HepG2 (cell line): Measurements from ENCODE around the gene BLOC1S1. TPM values are rescaled to one million over a fixed set of nuclear protein-coding genes. Genes with fewer than 3 reads are reported as not detected.

Source experiments
- ADNP ChIP-seq: sonication (generic); formaldehyde crosslinking; IDR thresholded peaks from 2 replicates; pipeline ENCODE4 v1.4.0; 2020; ENCODE audit warnings: missing genetic modification reagents
- ARNT2 ChIP-seq: sonication (generic); formaldehyde crosslinking; IDR thresholded peaks from 2 replicates; pipeline ENCODE4 v1.8.0; 2022; ENCODE audit warnings: mild to moderate bottlenecking, low read depth, missing genetic modification reagents, moderate library complexity
- BHLHE40 ChIP-seq: IDR thresholded peaks from 2 replicates; pipeline ENCODE4 v1.6.1; 2011; ENCODE audit warnings: low read length, improper control_type of control experiment
- KDM1A ChIP-seq: IDR thresholded peaks from 2 replicates; pipeline ENCODE4 v1.6.1; 2016; ENCODE audit warnings: missing compliant biosample characterization
- MYNN ChIP-seq: sonication (generic); formaldehyde crosslinking; IDR thresholded peaks from 2 replicates; pipeline ENCODE4 v1.4.0; 2020; ENCODE audit warnings: mild to moderate bottlenecking, low read depth, missing genetic modification reagents
- NAIF1 ChIP-seq: sonication (generic); formaldehyde crosslinking; IDR thresholded peaks from 2 replicates; pipeline ENCODE4 v1.5.0; 2020; ENCODE audit warnings: mild to moderate bottlenecking, missing genetic modification reagents, borderline replicate concordance
- NFYB ChIP-seq: sonication (generic); formaldehyde crosslinking; IDR thresholded peaks from 2 replicates; pipeline ENCODE4 v1.4.0; 2020; ENCODE audit warnings: missing genetic modification reagents
- PCBP1 ChIP-seq: fragments of 200-400 bp; formaldehyde crosslinking; IDR thresholded peaks from 2 replicates; pipeline ENCODE4 v1.6.1; 2017; ENCODE audit warnings: mild to moderate bottlenecking, low read depth, low read length, borderline replicate concordance
- PHF8 ChIP-seq: sonication (generic); formaldehyde crosslinking; IDR thresholded peaks from 2 replicates; pipeline ENCODE4 v1.5.0; 2020; ENCODE audit warnings: missing genetic modification reagents
- RFXANK ChIP-seq: IDR thresholded peaks from 2 replicates; pipeline ENCODE4 v1.6.1; 2016
- SAP130 ChIP-seq: IDR thresholded peaks from 2 replicates; pipeline ENCODE4 v1.6.1; 2016; ENCODE audit warnings: low read depth
- SETDB1 ChIP-seq: sonication (generic); formaldehyde crosslinking; IDR thresholded peaks from 2 replicates; pipeline ENCODE4 v1.5.1; 2020; ENCODE audit warnings: missing genetic modification reagents, mild to moderate bottlenecking, borderline replicate concordance
- STAG1 ChIP-seq: sonication (generic); formaldehyde crosslinking; IDR thresholded peaks from 2 replicates; pipeline ENCODE4 v1.4.0; 2020; ENCODE audit warnings: missing genetic modification reagents
- TAF15 ChIP-seq: fragments of 200-400 bp; formaldehyde crosslinking; IDR thresholded peaks from one replicate; pipeline ENCODE4 v1.6.1; 2018; ENCODE audit warnings: mild to moderate bottlenecking, low read depth, low read length; ENCODE audit not compliant: poor library complexity, severe bottlenecking
- ZIK1 ChIP-seq: sonication (generic); formaldehyde crosslinking; IDR thresholded peaks from 2 replicates; pipeline ENCODE4 v1.5.0; 2020; ENCODE audit warnings: mild to moderate bottlenecking, low read depth, missing genetic modification reagents, borderline replicate concordance
- ZNF556 ChIP-seq: sonication (generic); formaldehyde crosslinking; IDR thresholded peaks from 2 replicates; pipeline ENCODE4 v1.4.0; 2020; ENCODE audit warnings: mild to moderate bottlenecking, missing genetic modification reagents, borderline replicate concordance
- ZNF772 ChIP-seq: sonication (generic); formaldehyde crosslinking; IDR thresholded peaks from 2 replicates; pipeline ENCODE4 v1.5.0; 2020; ENCODE audit warnings: mild to moderate bottlenecking, missing genetic modification reagents
- ZNF792 ChIP-seq: IDR thresholded peaks from 2 replicates; pipeline ENCODE4 v1.6.1; 2016
- ZSCAN29 ChIP-seq: sonication (generic); formaldehyde crosslinking; conservative IDR thresholded peaks from 2 replicates; pipeline ENCODE4 v1.4.0; 2020; ENCODE audit warnings: mild to moderate bottlenecking, missing genetic modification reagents
- polyA plus RNA-seq, 8 experiments: library from polyadenylated mRNA; depleted of rRNA in 3 of 8; stranded (reverse) in 7 of 8; unstranded in 1 of 8; fragments of >200 nt; fragmentation: Illumina TruSeq in 4 of 8; extraction: Trizol in 4 of 8; gene quantifications; 2 replicates each; pipeline versions ENCODE4 v1.2.1 to v1.2.3, GENCODE V29; 2011 to 2016; ENCODE audit warnings: low read depth in 4 of 8, missing spikeins in 1 of 8, mixed read lengths in 1 of 8; ENCODE audit not compliant: insufficient read depth in 1 of 8
- total RNA-seq, 5 experiments: library from RNA; depleted of rRNA; stranded (reverse); fragments of >200 nt; fragmentation: Illumina TruSeq; extraction: Trizol; gene quantifications; 2 replicates each; pipeline ENCODE4 v1.2.3, GENCODE V29; 2016; ENCODE audit warnings: low read depth in 1 of 5
- TF ChIP-seq, protein P1 (sequence below), 2 experiments: sonication (generic) in 1 of 2; formaldehyde crosslinking in 1 of 2; IDR thresholded peaks; 2 replicates each; pipeline versions ENCODE4 v1.6.1 to v1.9.0; 2014 to 2022; ENCODE audit warnings: antibody characterized with exemption in 1 of 2, borderline replicate concordance in 1 of 2, inconsistent platforms in 1 of 2, low read depth in 1 of 2, missing genetic modification reagents in 1 of 2
- TF ChIP-seq, protein P2 (sequence below): sonication (generic); formaldehyde crosslinking; IDR thresholded peaks from 2 replicates; pipeline ENCODE4 v1.4.0; 2020; ENCODE audit warnings: missing genetic modification reagents, mild to moderate bottlenecking, borderline replicate concordance
- TF ChIP-seq, protein P3 (sequence below): sonication (generic); formaldehyde crosslinking; IDR thresholded peaks from 2 replicates; pipeline ENCODE4 v1.5.0; 2020; ENCODE audit warnings: missing genetic modification reagents

Gene BLOC1S1
- total and polyA plus RNA-seq, 2 of the 13 experiments (the other 11 are each of a cell fraction or from before 2014, with no cell fraction given) = 55.1 to 95.3 TPM

DNA sequence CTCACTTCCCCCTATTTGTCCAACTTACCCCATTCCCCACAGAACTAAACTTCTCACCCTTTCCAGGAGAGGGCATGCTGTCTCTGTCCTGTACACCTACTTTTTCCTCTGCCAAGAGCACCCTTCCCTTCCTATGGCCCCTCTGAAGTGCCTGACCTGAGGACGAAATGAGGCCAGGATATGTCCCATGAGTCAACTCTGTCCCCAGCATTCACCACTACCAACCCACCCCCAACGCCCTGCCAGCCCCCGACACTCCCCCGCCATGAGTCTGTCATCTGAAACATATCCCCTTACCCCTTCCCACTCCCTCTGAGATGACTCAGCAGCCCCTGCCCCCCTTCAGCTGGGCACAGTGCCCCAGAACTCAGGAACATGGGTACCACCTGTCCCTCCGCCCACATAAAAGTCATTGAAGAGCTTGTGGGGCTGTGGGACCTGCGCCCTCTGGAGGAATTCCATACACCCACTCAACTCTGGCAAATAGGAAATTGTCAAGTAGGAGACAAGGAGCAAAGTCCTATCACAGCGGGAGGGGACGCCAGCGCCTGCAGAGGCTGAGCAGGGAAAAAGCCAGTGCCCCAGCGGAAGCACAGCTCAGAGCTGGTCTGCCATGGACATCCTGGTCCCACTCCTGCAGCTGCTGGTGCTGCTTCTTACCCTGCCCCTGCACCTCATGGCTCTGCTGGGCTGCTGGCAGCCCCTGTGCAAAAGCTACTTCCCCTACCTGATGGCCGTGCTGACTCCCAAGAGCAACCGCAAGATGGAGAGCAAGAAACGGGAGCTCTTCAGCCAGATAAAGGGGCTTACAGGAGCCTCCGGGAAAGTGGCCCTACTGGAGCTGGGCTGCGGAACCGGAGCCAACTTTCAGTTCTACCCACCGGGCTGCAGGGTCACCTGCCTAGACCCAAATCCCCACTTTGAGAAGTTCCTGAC, 34.4 kb upstream of the BLOC1S1 start (continued):
- TF ChIP-seq, protein P1, sequence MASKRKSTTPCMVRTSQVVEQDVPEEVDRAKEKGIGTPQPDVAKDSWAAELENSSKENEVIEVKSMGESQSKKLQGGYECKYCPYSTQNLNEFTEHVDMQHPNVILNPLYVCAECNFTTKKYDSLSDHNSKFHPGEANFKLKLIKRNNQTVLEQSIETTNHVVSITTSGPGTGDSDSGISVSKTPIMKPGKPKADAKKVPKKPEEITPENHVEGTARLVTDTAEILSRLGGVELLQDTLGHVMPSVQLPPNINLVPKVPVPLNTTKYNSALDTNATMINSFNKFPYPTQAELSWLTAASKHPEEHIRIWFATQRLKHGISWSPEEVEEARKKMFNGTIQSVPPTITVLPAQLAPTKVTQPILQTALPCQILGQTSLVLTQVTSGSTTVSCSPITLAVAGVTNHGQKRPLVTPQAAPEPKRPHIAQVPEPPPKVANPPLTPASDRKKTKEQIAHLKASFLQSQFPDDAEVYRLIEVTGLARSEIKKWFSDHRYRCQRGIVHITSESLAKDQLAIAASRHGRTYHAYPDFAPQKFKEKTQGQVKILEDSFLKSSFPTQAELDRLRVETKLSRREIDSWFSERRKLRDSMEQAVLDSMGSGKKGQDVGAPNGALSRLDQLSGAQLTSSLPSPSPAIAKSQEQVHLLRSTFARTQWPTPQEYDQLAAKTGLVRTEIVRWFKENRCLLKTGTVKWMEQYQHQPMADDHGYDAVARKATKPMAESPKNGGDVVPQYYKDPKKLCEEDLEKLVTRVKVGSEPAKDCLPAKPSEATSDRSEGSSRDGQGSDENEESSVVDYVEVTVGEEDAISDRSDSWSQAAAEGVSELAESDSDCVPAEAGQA (IDR thresholded peaks at IDR 0.05; ENCODE audit: low read depth) = no peak
- TF ChIP-seq, protein P1 (CRISPR knock-in tag; IDR thresholded peaks at IDR 0.05; ENCODE audit: borderline replicate concordance) = no peak
- no peak; the same call in 1 of the 2 replicates for TF ChIP-seq ZNF556 (CRISPR knock-in tag)
- no peak for TF ChIP-seq ZSCAN29
- TF ChIP-seq PCBP1 = no peak
- peak; percentile 44 for TF ChIP-seq STAG1 (CRISPR knock-in tag)
- TF ChIP-seq NAIF1 (CRISPR knock-in tag) = no peak
- peak; percentile 33; the same call in 1 of the 2 replicates for TF ChIP-seq RFXANK (CRISPR knock-in tag)
- TF ChIP-seq MYNN (CRISPR knock-in tag) = no peak
- 0 out of 2 replicates have a peak, but pooled peaks have one; percentile 58 for TF ChIP-seq ZNF792 (CRISPR knock-in tag)
- TF ChIP-seq PHF8 (CRISPR knock-in tag) = peak; percentile 73
- no peak for TF ChIP-seq ADNP (CRISPR knock-in tag)
- TF ChIP-seq SETDB1 (CRISPR knock-in tag) = no peak
- peak; percentile 80 for TF ChIP-seq ZNF772 (CRISPR knock-in tag)
- TF ChIP-seq ARNT2 (CRISPR knock-in tag) = peak; percentile 46; the same call in 1 of the 2 replicates
- peak; percentile 92 for TF ChIP-seq SAP130 (CRISPR knock-in tag)
- no peak for TF ChIP-seq ZIK1 (CRISPR knock-in tag)
- TF ChIP-seq, protein P2, sequence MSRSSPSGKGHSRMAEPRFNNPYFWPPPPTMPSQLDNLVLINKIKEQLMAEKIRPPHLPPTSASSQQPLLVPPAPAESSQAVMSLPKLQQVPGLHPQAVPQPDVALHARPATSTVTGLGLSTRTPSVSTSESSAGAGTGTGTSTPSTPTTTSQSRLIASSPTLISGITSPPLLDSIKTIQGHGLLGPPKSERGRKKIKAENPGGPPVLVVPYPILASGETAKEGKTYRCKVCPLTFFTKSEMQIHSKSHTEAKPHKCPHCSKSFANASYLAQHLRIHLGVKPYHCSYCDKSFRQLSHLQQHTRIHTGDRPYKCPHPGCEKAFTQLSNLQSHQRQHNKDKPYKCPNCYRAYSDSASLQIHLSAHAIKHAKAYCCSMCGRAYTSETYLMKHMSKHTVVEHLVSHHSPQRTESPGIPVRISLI (CRISPR knock-in tag) = no peak
- peak; percentile 12; the same call in 1 of the 2 replicates for TF ChIP-seq NFYB
- no peak for TF ChIP-seq TAF15
- TF ChIP-seq, protein P3, sequence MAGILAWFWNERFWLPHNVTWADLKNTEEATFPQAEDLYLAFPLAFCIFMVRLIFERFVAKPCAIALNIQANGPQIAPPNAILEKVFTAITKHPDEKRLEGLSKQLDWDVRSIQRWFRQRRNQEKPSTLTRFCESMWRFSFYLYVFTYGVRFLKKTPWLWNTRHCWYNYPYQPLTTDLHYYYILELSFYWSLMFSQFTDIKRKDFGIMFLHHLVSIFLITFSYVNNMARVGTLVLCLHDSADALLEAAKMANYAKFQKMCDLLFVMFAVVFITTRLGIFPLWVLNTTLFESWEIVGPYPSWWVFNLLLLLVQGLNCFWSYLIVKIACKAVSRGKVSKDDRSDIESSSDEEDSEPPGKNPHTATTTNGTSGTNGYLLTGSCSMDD (CRISPR knock-in tag) = no peak
- peak; percentile 58; the same call in 1 of the 2 replicates for TF ChIP-seq KDM1A (CRISPR knock-in tag)
- no peak for TF ChIP-seq BHLHE40
